ENCODE data around the gene UBL5.

Gene UBL5

DNA sequence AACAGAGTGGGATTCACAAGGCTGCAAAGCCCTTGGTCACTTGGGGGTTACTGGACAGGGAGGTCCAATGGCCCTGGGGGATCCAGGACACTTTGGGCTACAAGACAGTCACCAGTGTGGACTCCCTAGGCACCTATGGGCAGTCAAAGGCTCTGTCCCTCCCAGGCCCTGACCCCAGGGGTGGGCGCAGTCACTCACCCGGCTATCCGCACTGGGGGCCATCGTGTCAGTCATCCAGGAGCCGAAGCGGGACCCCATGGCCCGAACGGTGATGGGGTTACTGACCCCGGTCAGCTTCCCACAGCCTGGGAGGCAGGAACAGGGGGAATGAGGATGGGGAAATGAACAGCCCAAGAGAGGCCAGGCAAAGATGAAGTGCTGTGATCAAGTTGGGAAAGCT is 28.9 kb downstream of the UBL5 start:
- DNase-seq, result no peak

DNA sequence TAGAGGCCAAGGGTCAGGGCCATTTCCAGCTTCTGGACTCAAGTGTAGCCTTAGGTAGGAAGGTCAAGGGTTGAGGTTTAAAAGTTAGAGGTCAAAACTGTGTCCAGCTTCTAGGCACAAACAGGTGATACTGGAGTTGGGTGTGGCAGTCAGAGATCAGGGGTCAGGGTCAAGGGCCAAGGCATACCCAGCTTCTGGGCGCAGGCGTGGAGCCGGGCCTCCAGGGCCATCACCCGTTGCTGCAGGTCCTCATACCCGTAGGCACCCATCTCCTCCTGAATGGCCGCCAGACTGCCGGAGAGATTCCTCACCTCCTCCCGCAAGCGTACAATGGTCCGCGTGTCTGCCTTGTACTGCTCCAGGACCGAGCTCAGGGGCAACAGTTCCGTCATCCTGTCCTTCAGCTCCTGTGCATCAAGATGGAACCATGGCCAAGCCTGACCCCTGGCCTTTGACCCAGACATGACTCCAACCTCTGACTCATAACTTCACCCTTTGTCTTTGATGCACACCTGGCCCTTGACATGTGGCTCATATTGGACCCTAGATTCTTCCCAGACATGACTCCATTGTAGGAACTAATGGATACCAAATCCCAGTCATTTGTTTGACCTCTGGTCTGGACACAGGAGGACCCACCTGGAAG is 29.5 kb downstream of the UBL5 start:
- no peak for DNase-seq

DNA sequence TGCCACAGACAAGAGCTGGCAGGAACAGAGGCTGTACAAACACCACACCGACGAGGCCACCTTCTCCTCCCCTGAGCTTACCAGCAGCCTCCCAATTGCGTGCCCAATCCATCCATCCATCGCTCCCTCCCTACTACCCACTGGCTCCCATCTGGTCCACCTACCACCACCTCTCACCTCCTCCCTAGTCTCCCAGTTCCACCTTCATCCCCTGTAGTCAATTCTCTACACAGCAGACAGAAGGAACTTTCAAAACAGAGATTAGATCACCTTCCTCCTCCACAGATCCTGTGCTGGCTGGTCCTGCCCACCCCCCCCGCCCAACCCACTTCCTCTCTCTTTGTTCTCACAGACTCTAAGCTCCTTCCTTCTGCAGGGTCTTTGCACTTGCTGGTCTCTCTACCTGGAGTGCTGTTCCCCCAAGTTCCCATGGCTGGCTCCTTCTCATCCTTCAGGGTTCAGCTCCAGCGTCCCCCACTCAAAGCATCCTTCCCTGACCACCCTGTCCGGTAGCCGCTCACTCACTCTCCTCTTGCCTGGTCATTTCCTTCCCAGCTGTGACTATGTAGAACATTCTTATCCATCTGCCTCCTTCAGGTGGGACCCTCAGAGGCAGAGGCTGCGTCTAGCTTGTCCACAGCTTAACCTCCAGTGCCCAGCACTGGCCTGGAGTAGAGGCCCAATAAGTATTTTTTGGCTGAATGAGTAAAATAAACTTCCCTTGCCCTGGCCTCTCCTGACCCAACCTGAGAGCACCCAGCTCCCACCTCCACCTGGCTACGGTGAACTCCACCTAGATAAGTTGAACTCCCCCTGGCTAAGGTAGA is 30.4 kb downstream of the UBL5 start:
- no peak for DNase-seq

DNA sequence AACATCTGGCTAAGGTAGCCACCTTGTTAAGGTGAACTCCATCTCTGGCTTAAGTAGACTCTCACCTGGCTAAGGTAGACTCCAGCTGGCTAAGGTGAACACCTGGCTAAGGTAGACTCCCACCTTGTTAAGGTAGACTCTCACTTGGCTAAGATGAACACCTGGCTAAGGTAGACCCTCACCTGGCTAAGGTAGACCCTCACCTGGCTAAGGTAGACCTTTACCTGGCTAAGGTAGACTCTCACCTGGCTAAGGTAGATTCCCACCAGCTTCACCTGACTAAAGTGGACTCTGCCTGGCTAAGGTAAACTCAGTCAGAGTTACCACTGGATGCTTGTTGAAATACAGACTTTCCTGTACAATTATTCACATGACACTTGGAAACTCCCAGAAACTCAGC is 31.0 kb downstream of the UBL5 start:
- DNase-seq, result no peak

DNA sequence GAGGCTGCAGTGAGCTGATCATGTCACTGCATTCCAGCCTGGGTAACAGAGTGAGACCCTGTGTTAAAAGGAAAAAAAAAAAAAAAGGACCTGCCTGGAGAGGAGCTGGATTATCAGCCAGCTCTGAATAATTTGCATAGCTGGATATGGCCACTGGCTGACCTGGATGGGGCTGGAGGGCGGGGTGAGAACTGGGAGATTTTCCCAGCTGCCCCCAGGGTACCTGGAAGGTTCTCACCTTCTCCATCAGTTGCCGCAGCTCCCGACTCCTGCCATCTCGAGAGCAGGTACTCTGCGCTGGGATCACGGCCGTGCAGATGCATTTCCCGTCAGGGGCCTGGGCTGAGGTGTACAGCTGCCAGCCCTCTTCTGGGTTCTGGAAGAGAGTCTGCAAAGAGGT is 32.7 kb downstream of the UBL5 start:
- no peak for DNase-seq

DNA sequence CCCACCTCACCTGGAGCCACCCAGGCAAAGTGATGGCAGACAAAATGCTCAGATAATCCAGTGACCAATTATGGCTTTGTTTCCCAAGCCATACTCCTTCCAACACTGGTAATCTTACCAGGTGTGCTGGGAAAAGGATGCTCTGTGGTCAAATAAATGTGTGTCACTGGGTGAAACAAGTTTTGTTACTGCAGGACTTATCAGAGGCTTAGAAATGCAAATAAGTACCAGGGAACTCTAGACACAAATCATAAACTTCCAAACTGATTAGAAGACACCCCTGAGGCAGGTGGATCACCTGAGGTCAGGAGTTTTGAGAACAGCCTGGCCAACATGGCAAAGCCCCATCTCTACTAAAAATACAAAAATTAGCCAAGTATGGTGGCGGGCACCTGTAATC is 33.8 kb downstream of the UBL5 start:
- DNase-seq, result no peak

DNA sequence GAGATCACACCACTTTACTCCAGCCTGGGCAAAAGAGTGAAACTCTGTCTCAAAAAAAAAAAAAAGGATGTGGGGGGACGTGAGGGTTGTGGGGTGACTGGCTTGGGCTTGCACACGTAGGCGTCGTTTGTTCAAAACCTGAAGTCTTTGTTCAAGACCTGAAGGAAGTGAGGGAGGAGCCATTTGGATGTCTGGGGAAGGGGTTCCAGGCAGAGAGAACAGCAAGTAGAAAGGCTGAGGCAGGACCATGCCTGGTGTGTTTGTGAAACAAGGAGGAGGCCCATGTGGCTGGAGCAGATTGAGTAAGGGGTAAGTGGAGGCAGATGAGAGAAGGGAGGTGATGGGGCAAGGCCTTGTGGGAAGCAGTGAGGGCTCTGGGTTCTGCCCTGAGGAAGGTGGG is 35.2 kb downstream of the UBL5 start:
- no peak for DNase-seq

DNA sequence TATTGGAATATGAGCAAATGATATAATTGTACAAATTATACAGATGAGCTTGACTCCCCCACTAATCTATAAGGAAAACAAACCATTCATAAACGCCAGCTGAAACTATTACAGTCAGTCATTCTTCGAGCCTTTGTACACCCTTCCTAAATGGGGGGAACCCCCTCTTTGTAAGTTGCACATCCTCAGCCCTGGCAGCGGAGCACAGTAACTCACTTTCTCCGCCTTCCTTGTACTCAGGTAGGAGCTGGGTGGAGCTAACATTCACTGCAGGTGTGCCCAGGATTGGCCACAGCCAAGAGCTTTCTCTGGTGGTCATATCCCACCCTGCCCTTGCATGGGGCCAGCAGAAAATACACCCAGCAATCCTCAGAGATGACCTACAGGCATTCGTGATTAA is 36.0 kb downstream of the UBL5 start:
- no peak for DNase-seq

DNA sequence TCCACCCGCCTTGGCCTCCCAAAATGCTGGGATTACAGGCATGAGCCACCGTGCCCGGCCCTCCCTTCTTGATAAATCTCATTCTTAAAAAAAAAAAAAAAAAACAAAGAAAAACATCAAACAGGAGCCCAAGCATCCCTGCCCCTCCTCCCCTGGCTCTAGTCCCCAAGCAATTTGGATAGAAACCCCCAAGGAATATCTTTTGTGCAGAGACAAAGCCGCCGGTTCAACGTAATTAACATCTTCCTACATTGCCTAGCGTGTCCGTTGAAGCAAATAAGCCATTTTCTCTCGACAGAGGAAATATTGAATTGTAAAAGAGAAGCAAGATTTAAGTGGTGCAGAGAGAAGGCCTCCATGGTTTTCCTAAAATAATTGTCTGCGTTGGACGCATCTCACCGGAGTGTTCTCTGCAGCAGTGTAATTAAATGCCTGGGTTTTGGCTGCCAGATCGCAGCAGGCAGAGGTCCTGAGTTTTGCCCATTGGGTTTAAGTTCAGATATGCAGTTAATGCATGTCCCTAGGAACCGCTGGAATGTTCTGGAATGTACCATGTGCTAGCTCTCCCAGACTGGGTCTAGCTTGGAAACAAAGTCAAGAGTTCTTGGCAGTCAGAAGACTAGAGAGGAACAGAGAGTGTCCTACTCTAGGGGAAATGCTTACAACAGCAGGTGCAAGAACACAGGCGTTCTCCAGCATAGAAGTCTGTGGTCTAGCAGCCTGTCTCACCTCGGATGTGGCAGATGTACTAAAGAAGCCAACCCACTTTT is 38.2 kb downstream of the UBL5 start:
- DNase-seq, result no peak

DNA sequence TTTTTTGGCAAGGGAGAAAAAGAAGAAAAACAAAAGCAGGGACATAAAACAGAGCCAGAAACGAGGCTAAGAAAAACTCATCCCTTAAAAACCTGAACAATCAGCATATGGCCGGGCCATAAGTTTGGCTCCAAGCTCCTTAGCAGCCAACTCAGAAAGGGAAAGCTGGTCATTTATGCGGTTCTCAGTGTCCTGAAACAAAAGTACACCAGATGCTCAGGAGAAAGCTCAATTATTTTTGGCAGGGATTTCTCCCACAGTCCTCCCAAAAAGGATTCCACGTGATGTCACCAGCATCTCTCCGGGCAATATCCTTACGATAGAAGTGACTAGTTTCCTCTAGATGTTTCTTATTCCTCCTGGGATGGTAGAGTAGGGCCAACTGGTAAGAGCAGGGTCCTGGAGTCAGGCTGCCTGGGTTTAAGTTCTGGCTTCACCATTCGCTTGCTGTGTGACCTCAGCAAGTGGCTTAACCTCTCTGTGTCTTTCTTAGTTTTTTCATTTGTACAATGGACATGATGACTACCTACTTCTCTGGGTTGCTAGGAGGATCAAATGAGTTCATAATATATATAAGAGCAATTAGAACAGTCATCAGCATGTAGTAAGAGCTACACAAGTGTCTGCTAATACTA is 41.4 kb downstream of the UBL5 start:
- no peak for DNase-seq

DNA sequence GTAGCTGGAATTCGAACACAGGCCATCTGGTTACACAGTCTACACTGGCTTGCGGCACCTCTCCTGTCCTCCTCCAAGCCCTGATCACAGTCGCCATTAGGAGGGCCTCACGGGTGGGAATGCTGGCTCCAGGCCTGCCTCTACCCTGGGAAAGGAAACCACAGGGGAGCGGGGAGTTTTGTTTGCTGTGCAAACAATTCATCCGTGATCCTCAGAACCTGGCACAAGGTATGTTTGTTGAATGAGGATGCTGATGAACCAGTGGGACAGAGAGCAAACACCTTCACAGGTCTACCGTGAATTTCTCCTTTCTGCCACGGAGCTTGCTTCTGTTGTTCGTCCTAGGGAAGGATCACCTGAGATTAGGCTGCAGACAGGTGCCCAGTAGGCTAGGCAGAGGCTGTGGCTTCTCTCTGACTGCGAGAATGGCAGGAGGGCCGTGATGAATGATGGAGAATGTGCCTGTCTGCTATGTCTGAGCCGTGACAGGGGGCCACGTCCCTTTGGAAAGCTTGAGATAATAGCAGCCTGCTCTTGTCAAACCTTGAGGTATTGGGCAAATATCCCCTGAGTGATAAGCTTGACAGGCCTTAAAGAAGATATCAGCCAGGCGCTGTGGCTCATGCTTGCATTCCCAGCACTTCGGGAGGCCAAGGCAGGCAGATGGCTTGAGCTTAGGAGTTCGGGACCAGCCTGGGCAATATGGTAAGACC is 44.1 kb downstream of the UBL5 start:
- DNase-seq, result peak; percentile 44

DNA sequence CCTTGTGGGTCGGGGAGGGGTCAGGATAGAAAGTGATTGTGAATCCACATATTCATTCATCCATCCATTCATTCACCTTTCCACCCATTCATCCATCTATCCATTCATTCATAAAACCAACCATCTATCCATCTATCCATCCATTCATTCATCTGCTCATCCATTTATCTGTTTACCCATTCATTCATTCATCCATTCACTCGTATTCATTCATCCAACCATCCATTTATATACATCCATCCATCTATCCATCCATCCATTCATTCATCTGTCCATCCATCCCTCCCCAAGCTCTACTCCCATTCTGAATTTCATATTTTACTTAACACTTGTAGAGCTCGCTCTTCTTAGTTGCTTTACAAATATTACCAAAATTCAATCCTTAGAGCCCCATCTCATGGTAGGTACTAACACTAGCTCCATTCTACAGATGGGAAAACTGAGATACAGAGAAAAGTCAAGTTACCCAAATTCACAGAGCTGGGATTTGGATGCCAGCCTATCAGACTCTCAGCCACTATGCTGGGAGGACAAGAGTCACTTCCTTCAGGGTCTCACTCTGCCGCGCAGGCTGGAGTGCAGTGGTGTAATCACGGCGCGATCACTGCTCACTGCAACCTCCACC is 45.0 kb downstream of the UBL5 start:
- no peak for DNase-seq

DNA sequence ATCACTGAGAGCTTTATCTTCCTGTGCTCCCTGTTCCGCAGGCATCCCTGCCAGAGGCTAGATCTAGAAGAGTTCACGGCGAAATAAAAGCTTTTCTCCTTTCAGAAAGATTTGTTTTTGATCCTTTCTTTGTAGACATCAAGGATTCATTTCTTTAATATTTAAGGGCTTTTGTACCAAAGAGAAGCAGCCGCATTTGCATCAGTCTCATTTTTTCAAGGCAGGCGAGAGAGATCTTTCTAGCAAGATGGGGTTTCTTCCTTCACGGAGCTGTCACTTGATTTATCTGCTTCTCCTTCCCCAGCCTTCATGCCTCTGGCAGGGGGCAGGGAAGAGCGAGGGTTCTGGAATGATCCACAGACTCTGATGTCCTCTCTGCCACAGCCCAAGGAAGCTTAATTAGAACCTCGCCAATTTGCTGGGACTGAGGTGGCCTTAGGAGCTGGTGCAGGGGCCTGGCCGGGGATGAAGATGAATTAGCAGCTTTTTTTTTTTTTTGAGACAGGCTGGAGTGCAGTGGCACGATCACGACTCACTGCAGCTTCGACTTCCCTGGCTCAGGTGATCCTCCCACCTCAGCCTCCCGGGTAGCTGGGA is 47.4 kb downstream of the UBL5 start:
- no peak for DNase-seq

DNA sequence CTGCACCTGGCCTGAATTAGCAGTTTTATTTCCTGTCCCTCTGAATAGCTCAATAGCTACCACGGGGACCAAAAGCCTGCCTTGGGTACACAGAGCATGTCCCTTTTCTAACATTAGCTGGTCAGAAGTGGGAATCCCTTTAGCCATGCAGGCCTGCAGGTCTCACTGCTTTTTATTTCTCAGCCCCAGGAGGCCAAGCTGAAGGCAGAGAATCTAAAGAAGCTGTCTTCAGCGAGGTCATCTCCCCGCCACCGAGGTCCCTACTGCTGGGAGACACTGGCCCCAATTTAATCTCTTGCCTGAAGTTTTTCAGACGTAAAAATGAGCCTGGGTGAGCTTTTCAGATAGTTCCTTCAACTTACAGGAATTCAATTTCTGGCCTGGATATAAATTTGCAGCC is 48.1 kb downstream of the UBL5 start:
- no peak for DNase-seq

DNA sequence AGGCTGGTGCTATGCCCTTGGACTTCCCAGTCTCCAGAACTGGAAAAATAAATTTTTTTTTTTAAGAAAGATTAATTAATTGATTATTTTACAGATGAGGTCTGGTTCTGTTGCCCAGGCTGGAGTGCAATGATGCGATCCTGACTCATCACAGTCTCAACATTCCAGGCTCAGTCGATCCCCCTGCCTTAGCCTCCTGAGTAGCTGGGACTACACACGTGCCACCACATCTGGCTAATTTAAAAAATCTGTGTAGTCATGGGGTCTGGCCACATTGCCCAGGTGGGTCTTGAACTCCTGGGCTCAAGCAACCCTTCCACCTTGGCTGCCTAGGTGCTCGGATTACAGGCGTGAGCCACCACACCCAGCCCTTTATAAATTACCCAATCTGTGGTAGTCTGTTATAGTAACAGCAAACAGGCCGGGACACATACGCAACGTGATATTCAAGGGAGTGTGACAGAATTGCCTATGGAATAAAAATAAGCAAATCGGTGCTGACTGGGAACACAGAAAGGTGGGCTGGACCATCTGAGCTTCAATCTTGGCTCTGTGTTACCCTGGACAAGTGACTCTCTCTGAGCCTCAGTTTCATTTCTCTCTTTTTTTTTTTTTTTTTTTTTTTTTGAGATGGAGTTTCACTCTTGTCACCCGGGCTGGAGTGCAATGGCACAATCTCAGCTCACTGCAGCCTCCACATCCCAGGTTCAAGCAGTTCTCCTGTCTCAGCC is 50.2 kb downstream of the UBL5 start:
- no peak for DNase-seq

DNA sequence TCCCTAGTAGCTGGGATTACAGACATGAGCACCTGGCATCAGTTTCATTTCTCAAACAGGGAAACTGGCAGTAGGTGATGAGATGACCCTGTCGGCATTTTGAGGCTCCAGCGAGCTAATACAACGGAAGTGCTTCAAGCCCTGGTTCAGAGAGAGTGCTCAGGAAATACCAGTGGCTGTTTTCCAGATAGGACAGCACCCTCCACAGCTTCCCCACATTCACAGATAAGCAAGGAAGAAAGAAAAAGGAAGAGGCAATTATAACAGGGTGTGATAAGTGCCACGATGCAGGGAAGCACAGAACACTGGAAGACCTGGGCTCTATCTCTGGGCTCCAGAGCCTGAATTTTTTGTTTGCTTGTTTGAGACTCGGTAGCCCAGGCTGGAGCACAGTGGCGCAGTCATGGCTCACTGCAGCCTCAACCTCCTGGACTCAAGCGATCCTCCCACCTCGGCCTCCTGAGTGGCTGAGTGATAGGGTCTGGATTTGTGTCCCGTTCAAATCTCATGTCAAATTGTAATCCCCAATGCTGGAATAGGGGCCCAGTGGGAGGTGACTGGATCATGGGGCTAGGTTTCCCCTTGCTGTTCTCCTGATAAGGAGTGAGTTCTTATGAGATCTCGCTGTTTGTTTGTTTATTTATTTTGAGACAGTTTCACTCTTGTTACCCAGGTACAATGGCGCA is 50.9 kb downstream of the UBL5 start:
- DNase-seq, result no peak

All from NCI-H1417 treated with DMSO at 0.1 percent for 48 hours (cell line).